Trophoblast cell (in vitro differentiated cells and primary cell): ENCODE data around the gene MOBP.
A peak's percentile ranks its signal among the peaks of the same experiment; 100 is the strongest.

Experiments used
- DNase-seq, 2 donors: peaks; one replicate each; pipeline ENCODE4 v3.0.0-alpha.2; 2016
- H2AFZ ChIP-seq: 2 replicates; pipeline ENCODE4 v1.6.1; 2013; ENCODE audit warnings: low read length, moderate library complexity, mild to moderate bottlenecking; ENCODE audit not compliant: insufficient read depth, poor library complexity
- H2AK5ac ChIP-seq: 2 replicates; pipeline ENCODE4 v1.6.1; 2013; ENCODE audit warnings: mild to moderate bottlenecking, low read length
- H2BK120ac ChIP-seq: 2 replicates; pipeline ENCODE4 v1.6.1; 2013; ENCODE audit warnings: low read length, mild to moderate bottlenecking, moderate library complexity; ENCODE audit not compliant: insufficient read depth, poor library complexity
- H2BK12ac ChIP-seq: 2 replicates; pipeline ENCODE4 v1.6.1; 2013; ENCODE audit warnings: mild to moderate bottlenecking, low read length, moderate library complexity
- H2BK5ac ChIP-seq: 2 replicates; pipeline ENCODE4 v1.6.1; 2013; ENCODE audit warnings: low read length, low read depth, moderate library complexity, mild to moderate bottlenecking; ENCODE audit not compliant: poor library complexity
- H3K14ac ChIP-seq: 2 replicates; pipeline ENCODE4 v1.6.1; 2013; ENCODE audit warnings: mild to moderate bottlenecking, low read length
- H3K18ac ChIP-seq: 2 replicates; pipeline ENCODE4 v1.6.1; 2013; ENCODE audit warnings: mild to moderate bottlenecking, low read length
- H3K23ac ChIP-seq: 2 replicates; pipeline ENCODE4 v1.6.1; 2013; ENCODE audit warnings: low read length
- H3K27ac ChIP-seq: 2 replicates; pipeline ENCODE4 v1.5.1; 2013; ENCODE audit warnings: low read depth, mild to moderate bottlenecking, inconsistent platforms, low read length, moderate library complexity
- H3K27me3 ChIP-seq: 2 replicates; pipeline ENCODE4 v1.6.1; 2013; ENCODE audit warnings: inconsistent platforms, mild to moderate bottlenecking, low read length, moderate library complexity; ENCODE audit not compliant: insufficient read depth
- H3K36me3 ChIP-seq, 2 experiments: 1 replicate in 1 of 2; 2 replicates in 1 of 2; pipeline ENCODE4 v1.6.1; 2013; ENCODE audit warnings: low read length in 2 of 2, mild to moderate bottlenecking in 2 of 2, moderate library complexity in 1 of 2; ENCODE audit not compliant: insufficient read depth in 2 of 2, control insufficient read depth in 1 of 2
- H3K4ac ChIP-seq: 2 replicates; pipeline ENCODE4 v1.6.1; 2013; ENCODE audit warnings: low read depth, mild to moderate bottlenecking, low read length, moderate library complexity
- H3K4me1 ChIP-seq, 2 experiments: 1 replicate in 1 of 2; 2 replicates in 1 of 2; pipeline ENCODE4 v1.6.1; 2013; ENCODE audit warnings: low read length in 2 of 2, mild to moderate bottlenecking in 2 of 2, moderate library complexity in 1 of 2; ENCODE audit not compliant: insufficient read depth in 2 of 2, control insufficient read depth in 1 of 2
- H3K4me2 ChIP-seq: 2 replicates; pipeline ENCODE4 v1.6.1; 2013; ENCODE audit warnings: inconsistent platforms, mild to moderate bottlenecking, low read length, moderate library complexity
- H3K4me3 ChIP-seq: 2 replicates; pipeline ENCODE4 v1.5.1; 2013; ENCODE audit warnings: mild to moderate bottlenecking, low read depth, low read length, inconsistent platforms
- H3K79me1 ChIP-seq: one replicate; pipeline ENCODE4 v1.6.1; 2013; ENCODE audit warnings: low read length
- H3K79me2 ChIP-seq: 2 replicates; pipeline ENCODE4 v1.6.1; 2013; ENCODE audit warnings: low read length, mild to moderate bottlenecking; ENCODE audit not compliant: control insufficient read depth, insufficient read depth, poor library complexity
- H3K9ac ChIP-seq: 2 replicates; pipeline ENCODE4 v1.6.1; 2013; ENCODE audit warnings: mild to moderate bottlenecking, low read length
- H3K9me3 ChIP-seq: 2 replicates; pipeline ENCODE4 v1.6.1; 2013; ENCODE audit warnings: low read depth, mild to moderate bottlenecking, control low read depth, inconsistent platforms, low read length; ENCODE audit not compliant: insufficient read depth
- H4K12ac ChIP-seq: 2 replicates; pipeline ENCODE4 v1.6.1; 2013; ENCODE audit warnings: low read depth, mild to moderate bottlenecking, low read length, moderate library complexity
- H4K8ac ChIP-seq: 2 replicates; pipeline ENCODE4 v1.6.1; 2013; ENCODE audit warnings: low read depth, mild to moderate bottlenecking, low read length, moderate library complexity
- H4K91ac ChIP-seq: one replicate; pipeline ENCODE4 v1.6.1; 2013; ENCODE audit warnings: low read depth, mild to moderate bottlenecking, low read length, moderate library complexity
- WGBS: extraction: QIAGEN DNeasy Blood & Tissue Kit; methylation state at CpG from one replicate; pipeline ENCODE4 v1.1.7; 2013; ENCODE audit warnings: missing lambda C conversion rate; ENCODE audit not compliant: insufficient read length, insufficient coverage; ENCODE audit errors: extremely low coverage; 5-methylcytosine and 5-hydroxymethylcytosine counted together

The MOBP gene

GRCh38 chr3:39445927-39446326 is 21.6 kb upstream of the MOBP start:
- H3K4me1 ChIP-seq: no peaks in the 10 kb centered on the region
- H4K8ac ChIP-seq: no peak overlapping the region
- H3K4me3 ChIP-seq: no peak overlapping the region
- no peak overlapping the region for H4K91ac ChIP-seq
- no peaks in the 10 kb centered on the region for H3K9me3 ChIP-seq
- no peaks in the 10 kb centered on the region for H3K36me3 ChIP-seq
- H3K14ac ChIP-seq: no peak overlapping the region
- no peak overlapping the region for H3K9ac ChIP-seq
- H2BK5ac ChIP-seq: no peak overlapping the region
- no peak overlapping the region for H3K4ac ChIP-seq
- no peak overlapping the region for H3K18ac ChIP-seq
- no peaks in the 10 kb centered on the region for H3K27me3 ChIP-seq
- no peak overlapping the region for H2BK120ac ChIP-seq
- H3K79me2 ChIP-seq: no peaks in the 10 kb centered on the region
- no peak overlapping the region for H3K23ac ChIP-seq
- WGBS: no CpG with 5 or more reads among the region's 2 CpGs
- no peak for DNase-seq
- H2AK5ac ChIP-seq: no peak overlapping the region
- no peak overlapping the region for H2AFZ ChIP-seq
- H4K12ac ChIP-seq: no peak overlapping the region
- H2BK12ac ChIP-seq: no peak overlapping the region
- H3K79me1 ChIP-seq: no peaks in the 10 kb centered on the region
- no peak overlapping the region for H3K4me2 ChIP-seq
- H3K27ac ChIP-seq: no peak overlapping the region

- Histone ChIP-seq H3K4me2 (no peak overlapping the region), H2BK12ac (no peak overlapping the region), H3K23ac (no peak overlapping the region), H2AFZ (no peak overlapping the region), H4K8ac (no peak overlapping the region), H3K36me3 (no peaks in the 10 kb centered on the region), H2BK5ac (no peak overlapping the region), H3K4me3 (no peak overlapping the region), H2AK5ac (no peak overlapping the region), H3K18ac (no peak overlapping the region), H4K91ac (no peak overlapping the region), H3K4me1 (no peaks in the 10 kb centered on the region), H2BK120ac (no peak overlapping the region), H3K79me1 (no peaks in the 10 kb centered on the region), H3K27ac (no peak overlapping the region), H3K79me2 (no peaks in the 10 kb centered on the region), H3K14ac (no peak overlapping the region), H3K4ac (no peak overlapping the region), H3K9me3 (no peaks in the 10 kb centered on the region), H3K9ac (no peak overlapping the region), H4K12ac (no peak overlapping the region), H3K27me3 (no peaks in the 10 kb centered on the region)
- no peak for DNase-seq
- no CpG with 5 or more reads among the region's 2 CpGs for WGBS
Observed at GRCh38 chr3:39446444-39446843, 21.0 kb upstream of the MOBP start.

- H3K14ac ChIP-seq: no peak overlapping the region
- H4K8ac ChIP-seq: no peak overlapping the region
- no peaks in the 10 kb centered on the region for H3K79me2 ChIP-seq
- no peaks in the 10 kb centered on the region for H3K9me3 ChIP-seq
- no peak overlapping the region for H3K18ac ChIP-seq
- H3K4me3 ChIP-seq: no peak overlapping the region
- H4K91ac ChIP-seq: no peak overlapping the region
- DNase-seq: peak; percentile 92 to 99
- H3K27me3 ChIP-seq: no peaks in the 10 kb centered on the region
- no peaks in the 10 kb centered on the region for H3K79me1 ChIP-seq
- no peaks in the 10 kb centered on the region for H3K36me3 ChIP-seq
- no peak overlapping the region for H3K23ac ChIP-seq
- no peak overlapping the region for H4K12ac ChIP-seq
- no peaks in the 10 kb centered on the region for H3K4me1 ChIP-seq
- no CpG with 5 or more reads among the region's 13 CpGs for WGBS
- no peak overlapping the region for H3K27ac ChIP-seq
- H2BK120ac ChIP-seq: no peak overlapping the region
- H2AK5ac ChIP-seq: no peak overlapping the region
- H2BK12ac ChIP-seq: no peak overlapping the region
- no peak overlapping the region for H3K4me2 ChIP-seq
- no peak overlapping the region for H3K4ac ChIP-seq
- H3K9ac ChIP-seq: no peak overlapping the region
- H2AFZ ChIP-seq: no peak overlapping the region
- no peak overlapping the region for H2BK5ac ChIP-seq
Observed at GRCh38 chr3:39447637-39448483, 19.6 kb upstream of the MOBP start.

GRCh38 chr3:39448506-39449233 is 18.8 kb upstream of the MOBP start:
- no peaks in the 10 kb centered on the region for H3K79me1 ChIP-seq
- H3K4me1 ChIP-seq: no peaks in the 10 kb centered on the region
- no peak overlapping the region for H4K8ac ChIP-seq
- no CpG with 5 or more reads among the region's 10 CpGs for WGBS
- no peak overlapping the region for H3K14ac ChIP-seq
- H4K91ac ChIP-seq: no peak overlapping the region
- no peak overlapping the region for H3K27ac ChIP-seq
- H3K9me3 ChIP-seq: no peaks in the 10 kb centered on the region
- H3K9ac ChIP-seq: no peak overlapping the region
- H2AK5ac ChIP-seq: no peak overlapping the region
- no peak overlapping the region for H3K4me2 ChIP-seq
- H3K79me2 ChIP-seq: no peaks in the 10 kb centered on the region
- no peaks in the 10 kb centered on the region for H3K36me3 ChIP-seq
- no peak overlapping the region for H3K18ac ChIP-seq
- no peak overlapping the region for H3K4me3 ChIP-seq
- H3K27me3 ChIP-seq: no peaks in the 10 kb centered on the region
- no peak overlapping the region for H4K12ac ChIP-seq
- H2AFZ ChIP-seq: no peak overlapping the region
- H2BK120ac ChIP-seq: no peak overlapping the region
- no peak overlapping the region for H2BK12ac ChIP-seq
- no peak overlapping the region for H3K4ac ChIP-seq
- no peak for DNase-seq
- no peak overlapping the region for H2BK5ac ChIP-seq
- no peak overlapping the region for H3K23ac ChIP-seq
